HFF-Myc (cell line): ENCODE data around the gene GTF3A.

Experiments
- DNase-seq: peaks from one replicate; pipeline ENCODE4 v3.0.0-alpha.2; 2011; ENCODE audit warnings: low read depth; ENCODE audit errors: extremely low read depth
- H3K4me3 ChIP-seq: replicated peaks from 2 replicates; pipeline ENCODE4 v1.5.1; 2011; ENCODE audit warnings: low read depth, mild to moderate bottlenecking, control low read depth, low read length
- CTCF ChIP-seq: IDR thresholded peaks from 2 replicates; pipeline ENCODE4 v1.5.1; 2012; ENCODE audit warnings: mild to moderate bottlenecking, low read depth, low read length, control low read depth; ENCODE audit errors: missing control alignments

The GTF3A gene

GRCh38 chr13:27419328-27419727, 5.1 kb upstream of the GTF3A start:
- no peak overlapping the region for H3K4me3 ChIP-seq
- DNase-seq, result no peak
- no peak for TF ChIP-seq CTCF

- TF ChIP-seq CTCF, result no peak
- H3K4me3 ChIP-seq, result no peak overlapping the region
- no peak for DNase-seq
Measured at GRCh38 chr13:27421101-27421871, 3.1 kb upstream of the GTF3A start.

- no peak for DNase-seq
- TF ChIP-seq CTCF, result no peak
- no peak overlapping the region for H3K4me3 ChIP-seq
Measured at GRCh38 chr13:27423333-27423732, 1.1 kb upstream of the GTF3A start.

GRCh38 chr13:27425158-27425917, 919 bp downstream of the GTF3A start:
- no peak for DNase-seq
- H3K4me3 ChIP-seq, result peak overlapping the region; percentile 79
- TF ChIP-seq CTCF, result no peak

- DNase-seq, result peak; percentile 68
Measured at GRCh38 chr13:27425918-27426630, 1.7 kb downstream of the GTF3A start.

GRCh38 chr13:27427641-27428040, 3.2 kb downstream of the GTF3A start:
- TF ChIP-seq CTCF, result no peak
- H3K4me3 ChIP-seq, result peak overlapping the region; percentile 79; the same call in 1 of the 2 replicates
- DNase-seq, result no peak

More at GRCh38 chr13:27425918-27426630, 1.7 kb downstream of the GTF3A start:
- peak overlapping the region; percentile 79 for H3K4me3 ChIP-seq
- TF ChIP-seq CTCF, result peak; percentile 52
